ENCODE measurements around the gene FAM161B.

DNA sequence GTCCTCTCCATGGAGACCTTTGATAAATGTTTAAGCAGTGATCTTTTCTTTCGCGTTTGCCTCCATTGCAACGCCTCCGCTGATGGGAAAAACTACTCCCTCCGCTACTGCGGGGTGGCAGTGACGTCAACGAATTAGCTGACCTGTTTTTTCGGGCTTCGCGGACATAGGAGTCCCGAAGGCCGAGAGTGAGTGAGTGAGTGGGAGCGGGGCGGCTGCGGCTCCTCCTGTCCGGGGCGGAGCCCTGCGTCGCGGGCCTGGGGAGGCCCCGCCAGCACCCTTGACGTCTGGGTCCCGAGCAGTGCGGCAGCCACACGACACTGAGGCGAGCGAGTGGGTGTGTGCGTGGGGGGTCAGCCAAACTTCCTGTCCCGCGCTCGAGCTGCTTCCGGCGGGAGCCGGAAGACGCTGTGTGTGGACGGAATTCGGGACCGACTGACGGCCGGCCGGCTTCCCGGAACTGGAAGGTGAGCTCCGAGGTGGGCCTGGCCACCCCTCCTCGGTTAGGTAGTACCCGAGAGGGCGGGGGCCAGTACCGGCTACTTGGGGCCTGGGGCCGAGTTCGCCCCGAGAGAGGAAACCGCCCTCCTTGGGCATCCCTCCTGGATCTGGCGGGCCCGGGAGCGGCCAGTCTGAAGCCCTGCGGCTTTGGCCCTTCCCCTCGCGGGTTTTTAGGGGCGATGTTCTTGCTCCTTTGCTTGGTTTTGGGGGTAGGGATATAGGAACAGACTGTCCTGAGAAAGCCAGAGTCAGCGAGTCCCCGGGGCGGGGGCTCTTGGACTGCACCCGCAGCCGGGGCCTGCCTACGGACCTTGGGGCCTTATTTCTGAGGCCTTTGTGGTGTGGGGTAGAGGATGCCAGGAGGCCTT is 63.2 kb downstream of the FAM161B start, which contains the start of gene ZNF410:
- TF ChIP-seq POLR2A (IDR thresholded peaks at IDR 0.05), result peak; percentile 48 to 55
- TF ChIP-seq, protein P1, sequence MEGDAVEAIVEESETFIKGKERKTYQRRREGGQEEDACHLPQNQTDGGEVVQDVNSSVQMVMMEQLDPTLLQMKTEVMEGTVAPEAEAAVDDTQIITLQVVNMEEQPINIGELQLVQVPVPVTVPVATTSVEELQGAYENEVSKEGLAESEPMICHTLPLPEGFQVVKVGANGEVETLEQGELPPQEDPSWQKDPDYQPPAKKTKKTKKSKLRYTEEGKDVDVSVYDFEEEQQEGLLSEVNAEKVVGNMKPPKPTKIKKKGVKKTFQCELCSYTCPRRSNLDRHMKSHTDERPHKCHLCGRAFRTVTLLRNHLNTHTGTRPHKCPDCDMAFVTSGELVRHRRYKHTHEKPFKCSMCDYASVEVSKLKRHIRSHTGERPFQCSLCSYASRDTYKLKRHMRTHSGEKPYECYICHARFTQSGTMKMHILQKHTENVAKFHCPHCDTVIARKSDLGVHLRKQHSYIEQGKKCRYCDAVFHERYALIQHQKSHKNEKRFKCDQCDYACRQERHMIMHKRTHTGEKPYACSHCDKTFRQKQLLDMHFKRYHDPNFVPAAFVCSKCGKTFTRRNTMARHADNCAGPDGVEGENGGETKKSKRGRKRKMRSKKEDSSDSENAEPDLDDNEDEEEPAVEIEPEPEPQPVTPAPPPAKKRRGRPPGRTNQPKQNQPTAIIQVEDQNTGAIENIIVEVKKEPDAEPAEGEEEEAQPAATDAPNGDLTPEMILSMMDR (IDR thresholded peaks at IDR 0.05), result no peak
